IMR-90 (cell line): ENCODE measurements around the gene CPNE4. TPM values are rescaled to one million over a fixed set of nuclear protein-coding genes. Genes with fewer than 3 reads are reported as not detected.

Source experiments
- ATAC-seq: fragments of 200-7000 bp; cut with Tn5 transposase; 2 replicates; pipeline ENCODE4 v1.9.1; 2020; ENCODE audit warnings: low read depth, mild to moderate bottlenecking, moderate library complexity
- BruUV-seq: library from RNA; stranded (reverse); fragments of 400-500 nt; replicated peaks from 2 replicates; lab custom pipeline; 2021; lab: Mats Ljungman, UMichigan
- CTCF ChIA-PET: fragments of 300-600 bp; formaldehyde crosslinking; extraction: SDS; loops from one replicate; lab custom pipeline; 2021; ENCODE audit warnings: antibody characterized with exemption; lab: Yijun Ruan, JAX
- POLR2A ChIA-PET: fragments of 300-600 bp; sonication (Branson Sonifier 250); formaldehyde crosslinking; loops from one replicate; lab custom pipeline; 2022; ENCODE audit warnings: antibody characterized with exemption; ENCODE audit not compliant: unreplicated experiment; lab: Charles Lee
- DNase-seq: peaks from one replicate; pipeline ENCODE4 v3.0.0; 2013
- H2AFZ ChIP-seq: replicated peaks from 2 replicates; pipeline ENCODE3; 2013; ENCODE audit warnings: low read length, mild to moderate bottlenecking; ENCODE audit not compliant: poor library complexity
- H2AK5ac ChIP-seq: 2 replicates; pipeline ENCODE4 v1.6.1; 2013; ENCODE audit warnings: low read depth, low read length, inconsistent platforms
- H2AK9ac ChIP-seq: replicated peaks from 2 replicates; pipeline ENCODE3; 2013; ENCODE audit warnings: mild to moderate bottlenecking, low read depth, low read length, moderate library complexity; ENCODE audit not compliant: poor library complexity
- H2BK120ac ChIP-seq: 2 replicates; pipeline ENCODE4 v1.6.1; 2013; ENCODE audit warnings: low read depth, low read length, inconsistent platforms
- H2BK15ac ChIP-seq: 3 replicates; pipeline ENCODE4 v1.6.1; 2013; ENCODE audit warnings: low read depth, low read length, inconsistent platforms
- H2BK20ac ChIP-seq: 2 replicates; pipeline ENCODE4 v1.6.1; 2013; ENCODE audit warnings: low read depth, mild to moderate bottlenecking, inconsistent platforms, low read length, moderate library complexity
- H2BK5ac ChIP-seq: 2 replicates; pipeline ENCODE4 v1.6.1; 2013; ENCODE audit warnings: mild to moderate bottlenecking, low read depth, low read length, inconsistent platforms; ENCODE audit not compliant: poor library complexity, severe bottlenecking
- H3K14ac ChIP-seq: replicated peaks from 2 replicates; pipeline ENCODE4 v1.6.1; 2013; ENCODE audit warnings: low read depth, low read length, inconsistent platforms
- H3K18ac ChIP-seq: 2 replicates; pipeline ENCODE4 v1.6.1; 2013; ENCODE audit warnings: low read depth, low read length, control low read depth
- H3K23ac ChIP-seq: 2 replicates; pipeline ENCODE4 v1.6.1; 2013; ENCODE audit warnings: low read depth, low read length, inconsistent platforms
- H3K27ac ChIP-seq: 2 replicates; pipeline ENCODE4 v1.5.1; 2013; ENCODE audit warnings: mild to moderate bottlenecking, control low read depth, low read length; ENCODE audit not compliant: insufficient read depth
- H3K27me3 ChIP-seq: 2 replicates; pipeline ENCODE4 v1.6.1; 2013; ENCODE audit warnings: low read length; ENCODE audit not compliant: control insufficient read depth, insufficient read depth
- H3K36me3 ChIP-seq: 2 replicates; pipeline ENCODE4 v1.6.1; 2013; ENCODE audit warnings: low read length, mixed read lengths; ENCODE audit not compliant: control insufficient read depth, insufficient read depth
- H3K4ac ChIP-seq: 2 replicates; pipeline ENCODE4 v1.6.1; 2013; ENCODE audit warnings: low read depth, low read length, inconsistent platforms
- H3K4me1 ChIP-seq: 2 replicates; pipeline ENCODE4 v1.6.1; 2013; ENCODE audit warnings: low read length, mixed read lengths; ENCODE audit not compliant: control insufficient read depth, insufficient read depth
- H3K4me2 ChIP-seq: 2 replicates; pipeline ENCODE4 v1.6.1; 2013; ENCODE audit warnings: low read depth, mild to moderate bottlenecking, control low read depth, low read length, moderate library complexity
- H3K4me3 ChIP-seq: 2 replicates; pipeline ENCODE4 v1.5.1; 2013; ENCODE audit warnings: low read depth, mild to moderate bottlenecking, control low read depth, low read length, moderate library complexity; ENCODE audit not compliant: insufficient read depth
- H3K56ac ChIP-seq: 2 replicates; pipeline ENCODE4 v1.6.1; 2013; ENCODE audit warnings: low read length, inconsistent platforms; ENCODE audit not compliant: insufficient read depth; ENCODE audit errors: extremely low read depth
- H3K79me1 ChIP-seq, 2 experiments: 2 replicates each; pipeline ENCODE4 v1.6.1; 2013; ENCODE audit warnings: low read length in 2 of 2, inconsistent platforms in 1 of 2, low read depth in 1 of 2
- H3K9ac ChIP-seq: 2 replicates; pipeline ENCODE4 v1.6.1; 2013; ENCODE audit warnings: low read depth, low read length, control low read depth
- H3K9me1 ChIP-seq: 2 replicates; pipeline ENCODE4 v1.6.1; 2013; ENCODE audit warnings: low read length, inconsistent platforms; ENCODE audit not compliant: insufficient read depth
- H3K9me3 ChIP-seq: 2 replicates; pipeline ENCODE4 v1.6.1; 2013; ENCODE audit warnings: low read length; ENCODE audit not compliant: control insufficient read depth, insufficient read depth
- H4K20me1 ChIP-seq: 2 replicates; pipeline ENCODE4 v1.6.1; 2013; ENCODE audit warnings: low read length, inconsistent platforms; ENCODE audit not compliant: insufficient read depth
- H4K5ac ChIP-seq: 2 replicates; pipeline ENCODE4 v1.6.1; 2013; ENCODE audit warnings: mild to moderate bottlenecking, low read depth, low read length, control low read depth
- H4K8ac ChIP-seq, 2 experiments: 2 replicates each; pipeline ENCODE4 v1.6.1; 2013; ENCODE audit warnings: low read depth in 2 of 2, low read length in 2 of 2, control low read depth in 1 of 2, inconsistent platforms in 1 of 2
- H4K91ac ChIP-seq: 2 replicates; pipeline ENCODE4 v1.6.1; 2013; ENCODE audit warnings: low read depth, low read length, inconsistent platforms; ENCODE audit not compliant: insufficient read depth
- FOS ChIP-seq: fragments of 150-350 bp; IDR thresholded peaks from 2 replicates; pipeline ENCODE4 v1.6.1; 2016; ENCODE audit warnings: low read depth, low read length
- WGBS, 2 experiments: methylation state at CpG; one replicate each; pipeline versions ENCODE4 v1.1.5 to v1.1.7; 2013; ENCODE audit warnings: missing lambda C conversion rate in 2 of 2; ENCODE audit not compliant: insufficient read length in 1 of 2; ENCODE audit errors: extremely low coverage in 2 of 2; 5-methylcytosine and 5-hydroxymethylcytosine counted together
- dilution Hi-C: fragments of 300-500 bp; cut with HindIII; formaldehyde crosslinking; loops from one replicate; pipeline ENCODE4 v1.14.3; 2018; ENCODE audit warnings: low sequenced_read_pairs; ENCODE audit not compliant: unreplicated experiment
- in situ Hi-C: fragments of 300-500 bp; cut with MboI; formaldehyde crosslinking; loops from 3 replicates; pipeline ENCODE4 v1.14.3; 2019; ENCODE audit warnings: low sequenced_read_pairs, inconsistent platforms, mixed read lengths
- intact Hi-C: fragments of 100-400 bp; cut with micrococcal nuclease; formaldehyde crosslinking; loops from 2 replicates; pipeline ENCODE4 v1.10.0; 2022
- polyA plus RNA-seq, 3 experiments: library from polyadenylated mRNA; depleted of rRNA; stranded (reverse); fragments of >200 nt; gene quantifications; 2 replicates each; pipeline ENCODE4 v1.2.3, GENCODE V29; 2012; ENCODE audit warnings: low replicate concordance in 1 of 3
- total RNA-seq: library from RNA; depleted of rRNA; stranded (reverse); fragments of >200 nt; gene quantifications from 2 replicates; pipeline ENCODE4 v1.2.3, GENCODE V29; 2012
- TF ChIP-seq, protein P1 (sequence below): fragments of 150-350 bp; IDR thresholded peaks from 2 replicates; pipeline ENCODE4 v1.6.1; 2017; ENCODE audit warnings: mild to moderate bottlenecking, antibody characterized with exemption, low read length, low read depth

CPNE4 gene
- total and polyA plus RNA-seq, 2 of the 4 experiments (the other 2 are of a cell fraction) = not detected

DNA sequence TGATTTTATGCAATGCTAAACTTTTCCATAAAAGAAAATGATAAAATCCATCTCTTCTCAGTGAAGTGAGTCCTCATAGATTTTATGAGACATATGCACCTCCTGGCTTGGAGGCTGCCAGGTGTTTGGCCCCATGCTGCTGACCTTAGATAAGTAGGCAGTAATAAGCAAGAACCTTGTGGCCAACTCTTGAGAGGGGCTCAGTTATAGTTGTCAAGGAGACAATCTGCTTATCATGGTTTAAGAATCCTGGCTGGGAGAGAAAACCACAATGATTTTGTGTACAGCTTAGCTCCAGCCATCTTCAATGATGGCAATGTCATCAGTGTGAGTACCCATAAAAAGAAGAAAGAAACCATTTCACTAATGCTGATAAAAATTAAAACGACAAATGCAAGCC lies 252.1 kb downstream of the CPNE4 start:
- no peak overlapping the region for H3K18ac ChIP-seq
- H3K36me3 ChIP-seq = no peaks in the 10 kb centered on the region
- H3K9me1 ChIP-seq = no peaks in the 10 kb centered on the region
- TF ChIP-seq, protein P1, sequence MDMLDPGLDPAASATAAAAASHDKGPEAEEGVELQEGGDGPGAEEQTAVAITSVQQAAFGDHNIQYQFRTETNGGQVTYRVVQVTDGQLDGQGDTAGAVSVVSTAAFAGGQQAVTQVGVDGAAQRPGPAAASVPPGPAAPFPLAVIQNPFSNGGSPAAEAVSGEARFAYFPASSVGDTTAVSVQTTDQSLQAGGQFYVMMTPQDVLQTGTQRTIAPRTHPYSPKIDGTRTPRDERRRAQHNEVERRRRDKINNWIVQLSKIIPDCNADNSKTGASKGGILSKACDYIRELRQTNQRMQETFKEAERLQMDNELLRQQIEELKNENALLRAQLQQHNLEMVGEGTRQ = no peak
- no peak for TF ChIP-seq FOS
- H3K27me3 ChIP-seq = no peaks in the 10 kb centered on the region
- no CpG with 5 or more reads among the region's 1 CpG for WGBS, 2 experiments
- dilution Hi-C loops (loop anchor here (25.0 kb wide), 1 partner anchor 230 kb away; no protein-coding TSS in a partner anchor), intact Hi-C loops (no loop called here), in situ Hi-C loops (loop anchor here (25.0 kb wide), 1 partner anchor 405 kb away; no protein-coding TSS in a partner anchor)
- no peaks in the 10 kb centered on the region for H3K79me1 ChIP-seq
- no peak overlapping the region for H4K91ac ChIP-seq
- POLR2A ChIA-PET = no interaction called here
- no peak overlapping the region for H2BK5ac ChIP-seq
- no TSS peak for BruUV-seq
- no peak overlapping the region for H2BK120ac ChIP-seq
- no peak overlapping the region for H4K5ac ChIP-seq
- no peak for DNase-seq
- no peak overlapping the region for H2AK9ac ChIP-seq
- CTCF ChIA-PET = no interaction called here
- no peak for ATAC-seq
- no peak overlapping the region for H2AK5ac ChIP-seq
- H3K14ac ChIP-seq = no peak overlapping the region
- no peaks in the 10 kb centered on the region for H3K4me1 ChIP-seq
- H3K27ac ChIP-seq = no peak overlapping the region
- H2BK20ac ChIP-seq = no peak overlapping the region
- H3K56ac ChIP-seq = no peak overlapping the region
- H4K20me1 ChIP-seq = no peaks in the 10 kb centered on the region
- H3K23ac ChIP-seq = no peak overlapping the region
- no peak overlapping the region for H3K4ac ChIP-seq
- H3K4me3 ChIP-seq = no peak overlapping the region
- H2BK15ac ChIP-seq = no peak overlapping the region
- no peak overlapping the region for H2AFZ ChIP-seq
- H3K9me3 ChIP-seq = no peaks in the 10 kb centered on the region
- no peak overlapping the region for H3K4me2 ChIP-seq
- H3K9ac ChIP-seq = no peak overlapping the region
- H4K8ac ChIP-seq = no peak overlapping the region
